Ovary (tissue), 9 donors: ENCODE measurements around the gene AFF3. TPM values are rescaled to one million over a fixed set of nuclear protein-coding genes. Genes with fewer than 3 reads are reported as not detected.

Source experiments
- DNase-seq, 5 donors: peaks; one replicate each; pipeline ENCODE4 v3.0.0-alpha.2; 2019 to 2020
- H3K27ac ChIP-seq, 2 donors: fragments of 200-600 bp; one replicate each; pipeline versions ENCODE4 v1.5.1 to v1.8.0; 2019 to 2022
- H3K27me3 ChIP-seq: fragments of 200-600 bp; one replicate; pipeline ENCODE4 v1.8.0; 2022
- H3K36me3 ChIP-seq: fragments of 200-600 bp; sonication (generic); one replicate; pipeline ENCODE4 v1.5.1; 2019
- H3K4me1 ChIP-seq: one replicate; pipeline ENCODE4 v1.8.1; 2013; ENCODE audit warnings: mild to moderate bottlenecking, moderate library complexity; ENCODE audit not compliant: insufficient read depth
- H3K4me3 ChIP-seq: fragments of 200-600 bp; sonication (generic); one replicate; pipeline ENCODE4 v1.5.1; 2017
- H3K9me3 ChIP-seq, 2 donors: fragments of 200-600 bp in 1 of 2; sonication (generic) in 1 of 2; one replicate each; pipeline versions ENCODE4 v1.5.1 to v1.8.1; 2013 to 2019; ENCODE audit warnings: mild to moderate bottlenecking in 1 of 2, moderate library complexity in 1 of 2
- EP300 ChIP-seq: sonication (generic); formaldehyde crosslinking; IDR thresholded peaks from one replicate; pipeline ENCODE4 v1.6.1; 2017; ENCODE audit warnings: antibody characterized with exemption
- POLR2A ChIP-seq: fragments of 450-650 bp; IDR thresholded peaks from one replicate; pipeline ENCODE4 v1.6.1; 2017; ENCODE audit warnings: antibody characterized with exemption, mild to moderate bottlenecking, moderate library complexity
- WGBS, 3 donors: extraction: QIAGEN DNeasy Blood & Tissue Kit in 1 of 3; methylation state at CpG; one replicate each; pipeline versions ENCODE4 v1.1.5 to v1.1.7; 2013 to 2017; 5-methylcytosine and 5-hydroxymethylcytosine counted together
- intact Hi-C, 4 donors: fragments of 100-400 bp; cut with DNase I; formaldehyde crosslinking; loops; one replicate each; pipeline versions ENCODE4 v1.11.0 to v1.15.1; 2022 to 2023
- polyA plus RNA-seq, 2 donors: library from polyadenylated mRNA; stranded (reverse); fragments of 200-250 nt in 1 of 2; fragments of 350-450 nt in 1 of 2; fragmentation: Illumina TruSeq in 1 of 2; extraction: RNeasy Lipid Tissue Mini Kit (QIAGEN cat#74804) in 1 of 2; gene quantifications; one replicate each; pipeline ENCODE4 v1.2.3, GENCODE V29; 2013 to 2014
- total RNA-seq, 7 donors: library from RNA; depleted of rRNA in 2 of 7; stranded (reverse); fragments of >200 nt in 2 of 7; fragmentation: NEBNext Ultra II Directional in 3 of 7; extraction: Animal tissue kit (Norgen Biotek cat#: 25700) in 3 of 7; gene quantifications; one replicate each; pipeline versions ENCODE4 v1.1.0 to v1.2.4, GENCODE V29; 2016 to 2023
- TF ChIP-seq, protein P1 (sequence below), 3 donors: fragments of 450-650 bp in 2 of 3; fragments of 200-600 bp in 1 of 3; IDR thresholded peaks; one replicate each; pipeline versions ENCODE4 v1.5.1 to v1.8.0; 2016 to 2022; ENCODE audit warnings: antibody characterized with exemption in 3 of 3, mild to moderate bottlenecking in 1 of 3
- donor health status: DM: no; HTN: no; CAD: no; lungs with moderate emphysema.
- donor health status: DM: no; HTN: no; CAD: no.
- donor health status: Bipolar disorder and iron deficiency.
- donor health status: DM: yes; HTN: yes; CAD: no.
- donor health status: DM: no; HTN: no; CAD: no.
- donor health status: DM: yes; HTN: yes; CAD: no.

AFF3 gene
- total and polyA plus RNA-seq, 9 donors = 5.9 to 40.8 (median 25.7) TPM

DNA sequence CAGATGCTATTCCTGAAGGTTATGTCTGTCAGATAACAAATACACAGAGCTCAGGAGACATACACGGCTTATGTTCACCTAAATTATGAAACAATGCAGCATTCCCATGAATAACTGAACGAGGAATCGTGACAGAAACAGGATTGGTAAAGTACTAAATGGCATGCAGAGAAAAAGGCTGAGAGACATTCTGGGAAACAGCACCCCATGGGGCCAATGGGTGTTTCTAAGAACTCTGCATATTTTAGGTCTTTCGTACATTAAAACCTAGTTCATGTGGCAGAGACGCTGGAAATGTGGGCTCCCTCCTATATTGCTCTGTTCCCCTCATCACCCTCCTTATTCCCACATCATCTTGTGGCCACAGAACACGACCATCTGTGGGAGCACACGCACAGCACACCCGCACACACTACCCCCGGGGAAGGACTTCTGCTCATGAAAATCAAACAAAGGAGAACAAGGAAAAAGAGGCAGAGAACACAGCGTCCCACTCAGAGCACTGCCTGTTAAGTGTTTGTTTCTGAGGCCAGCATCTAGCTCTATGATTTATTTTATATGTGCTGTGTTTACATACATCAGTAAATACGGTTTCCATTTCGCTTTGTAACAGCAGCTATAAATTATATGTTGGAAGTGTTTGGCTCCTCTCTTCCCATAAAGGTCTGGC is 143.6 kb downstream of the AFF3 start:
- H3K4me1 ChIP-seq = no peaks in the 10 kb centered on the region
- no peak overlapping the region for H3K4me3 ChIP-seq
- no peaks in the 10 kb centered on the region for H3K36me3 ChIP-seq
- no peaks in the 10 kb centered on the region for H3K9me3 ChIP-seq
- DNase-seq = no peak
- H3K27ac ChIP-seq = no peak overlapping the region
- intact Hi-C loops = no loop called here
- whole genome bisulfite sequencing, 3 donors = 82 to 90% (median 84%) methylated on average over 12 of the region's 12 CpGs
- TF ChIP-seq EP300 (no peak), POLR2A (no peak)
- TF ChIP-seq, protein P1, sequence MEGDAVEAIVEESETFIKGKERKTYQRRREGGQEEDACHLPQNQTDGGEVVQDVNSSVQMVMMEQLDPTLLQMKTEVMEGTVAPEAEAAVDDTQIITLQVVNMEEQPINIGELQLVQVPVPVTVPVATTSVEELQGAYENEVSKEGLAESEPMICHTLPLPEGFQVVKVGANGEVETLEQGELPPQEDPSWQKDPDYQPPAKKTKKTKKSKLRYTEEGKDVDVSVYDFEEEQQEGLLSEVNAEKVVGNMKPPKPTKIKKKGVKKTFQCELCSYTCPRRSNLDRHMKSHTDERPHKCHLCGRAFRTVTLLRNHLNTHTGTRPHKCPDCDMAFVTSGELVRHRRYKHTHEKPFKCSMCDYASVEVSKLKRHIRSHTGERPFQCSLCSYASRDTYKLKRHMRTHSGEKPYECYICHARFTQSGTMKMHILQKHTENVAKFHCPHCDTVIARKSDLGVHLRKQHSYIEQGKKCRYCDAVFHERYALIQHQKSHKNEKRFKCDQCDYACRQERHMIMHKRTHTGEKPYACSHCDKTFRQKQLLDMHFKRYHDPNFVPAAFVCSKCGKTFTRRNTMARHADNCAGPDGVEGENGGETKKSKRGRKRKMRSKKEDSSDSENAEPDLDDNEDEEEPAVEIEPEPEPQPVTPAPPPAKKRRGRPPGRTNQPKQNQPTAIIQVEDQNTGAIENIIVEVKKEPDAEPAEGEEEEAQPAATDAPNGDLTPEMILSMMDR (IDR thresholded peaks at IDR 0.05) = no peak
- H3K27me3 ChIP-seq = no peaks in the 10 kb centered on the region

DNA sequence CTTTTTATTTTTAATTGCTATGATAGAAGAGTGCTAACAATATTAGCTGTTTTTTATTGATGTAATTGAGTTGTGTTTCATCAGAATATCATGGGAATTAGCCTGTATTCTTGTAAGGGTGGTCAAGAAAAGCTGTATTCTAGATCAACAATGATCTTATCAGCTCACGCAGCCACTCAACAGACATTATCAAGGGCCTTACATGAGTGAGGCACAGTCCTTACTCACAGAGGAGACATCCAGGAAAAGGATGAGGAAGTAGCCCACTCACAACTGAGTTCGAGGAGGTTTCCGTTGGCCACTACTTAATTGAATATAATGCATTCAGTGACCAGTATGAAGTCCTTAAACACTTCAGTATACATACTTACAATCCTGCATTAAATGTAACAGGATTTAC is 152.5 kb downstream of the AFF3 start:
- H3K36me3 ChIP-seq = no peaks in the 10 kb centered on the region
- no peak overlapping the region for H3K4me3 ChIP-seq
- no peak for DNase-seq
- H3K27me3 ChIP-seq = no peaks in the 10 kb centered on the region
- H3K27ac ChIP-seq = no peak overlapping the region
- TF ChIP-seq POLR2A (no peak), EP300 (no peak)
- TF ChIP-seq, protein P1 (IDR thresholded peaks at IDR 0.05) = no peak
- intact Hi-C loops = no loop called here
- peaks cover 5% of the 10 kb centered on the region for H3K4me1 ChIP-seq
- H3K9me3 ChIP-seq = no peaks in the 10 kb centered on the region
- WGBS, 3 donors = 90 to 91% (median 91%) methylated on average over 3 of the region's 3 CpGs

DNA sequence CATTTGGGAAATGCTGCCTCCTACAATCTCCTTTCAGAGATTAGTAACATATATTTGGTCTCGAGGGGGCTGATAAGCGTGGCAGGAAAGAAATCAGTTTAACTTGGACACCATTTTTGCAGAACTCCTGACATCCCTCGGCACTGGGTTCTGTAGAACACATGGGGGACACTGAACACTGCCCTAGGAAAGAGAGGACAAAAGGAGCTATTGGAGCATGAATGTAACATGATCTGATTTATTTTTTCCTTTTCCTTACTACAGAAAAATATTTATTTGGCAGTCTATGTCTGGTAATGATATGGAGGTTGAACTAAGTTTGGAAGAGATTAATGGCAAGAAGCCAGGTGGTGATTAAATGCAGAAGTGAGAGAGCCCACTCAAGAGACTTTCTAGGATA is 153.8 kb downstream of the AFF3 start:
- Histone ChIP-seq H3K4me1 (peaks cover 7% of the 10 kb centered on the region), H3K9me3 (no peaks in the 10 kb centered on the region), H3K36me3 (no peaks in the 10 kb centered on the region), H3K27me3 (no peaks in the 10 kb centered on the region), H3K4me3 (no peak overlapping the region), H3K27ac (no peak overlapping the region)
- intact Hi-C loops = no loop called here
- TF ChIP-seq EP300 (no peak), POLR2A (no peak)
- TF ChIP-seq, protein P1 (IDR thresholded peaks at IDR 0.05) = no peak
- whole genome bisulfite sequencing, 3 donors = 2 to 21% (median 16%) methylated on average over 3 of the region's 3 CpGs
- DNase-seq = no peak

DNA sequence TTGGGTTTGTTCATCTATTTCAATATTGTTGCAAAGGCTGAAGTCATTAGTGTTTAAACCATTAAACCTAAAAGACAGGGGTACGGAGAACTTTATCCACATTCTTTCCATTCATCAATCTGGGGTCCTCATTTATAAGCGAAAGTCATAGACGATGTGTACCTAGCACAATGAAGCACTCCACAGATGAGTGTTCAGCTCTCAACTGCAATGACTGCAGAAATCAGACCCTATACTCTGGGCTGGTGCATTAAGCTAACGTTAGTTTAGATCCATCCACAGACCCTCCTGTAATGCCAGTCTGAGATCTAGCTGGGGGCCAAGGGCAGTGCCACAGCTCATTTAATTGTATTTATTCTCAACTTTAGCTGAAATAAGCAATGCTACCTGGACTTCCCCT is 155.2 kb downstream of the AFF3 start:
- no peak for DNase-seq
- no peak overlapping the region for H3K27ac ChIP-seq

More for the DNA sequence above, 155.2 kb downstream of the AFF3 start:
- H3K27me3 ChIP-seq = no peaks in the 10 kb centered on the region
- TF ChIP-seq POLR2A (no peak), EP300 (no peak)
- TF ChIP-seq, protein P1 (IDR thresholded peaks at IDR 0.05) = no peak
- 97% methylated on average over 4 of the region's 4 CpGs for WGBS, 3 donors
- H3K4me1 ChIP-seq = peaks cover 8% of the 10 kb centered on the region
- intact Hi-C loops = no loop called here
- H3K4me3 ChIP-seq = no peak overlapping the region
- H3K9me3 ChIP-seq = no peaks in the 10 kb centered on the region
- H3K36me3 ChIP-seq = no peaks in the 10 kb centered on the region
